Posterior vena cava (tissue), 2 donors: ENCODE data around the gene JADE2. TPM values are rescaled to one million over a fixed set of nuclear protein-coding genes. Genes with fewer than 3 reads are reported as not detected.
"Not testable (repeated sequence)": the region's sequence is repeated elsewhere in the genome, so short reads cannot be mapped to it uniquely, and the experiment has no call there.

Experiments used
- DNase-seq: peaks from one replicate; pipeline ENCODE4 v3.0.0-alpha.2; 2020; ENCODE audit warnings: low spot score
- intact Hi-C, 2 donors: fragments of 100-400 bp; cut with DNase I; formaldehyde crosslinking; loops; one replicate each; pipeline versions ENCODE4 v1.14.1 to v1.14.2; 2022 to 2023
- total RNA-seq, 2 donors: library from RNA; stranded (reverse); fragmentation: NEBNext Ultra II Directional; extraction: Animal tissue kit (Norgen Biotek cat#: 25700); gene quantifications; one replicate each; pipeline ENCODE4 v1.2.1, GENCODE V29; 2021
- donor health status: DM: yes; HTN: yes; CAD: no.
- donor health status: DM: yes; HTN: yes; CAD: no.

JADE2 gene
- total RNA-seq, 2 donors from 2014 or later = 38.4 to 41.1 TPM

DNA sequence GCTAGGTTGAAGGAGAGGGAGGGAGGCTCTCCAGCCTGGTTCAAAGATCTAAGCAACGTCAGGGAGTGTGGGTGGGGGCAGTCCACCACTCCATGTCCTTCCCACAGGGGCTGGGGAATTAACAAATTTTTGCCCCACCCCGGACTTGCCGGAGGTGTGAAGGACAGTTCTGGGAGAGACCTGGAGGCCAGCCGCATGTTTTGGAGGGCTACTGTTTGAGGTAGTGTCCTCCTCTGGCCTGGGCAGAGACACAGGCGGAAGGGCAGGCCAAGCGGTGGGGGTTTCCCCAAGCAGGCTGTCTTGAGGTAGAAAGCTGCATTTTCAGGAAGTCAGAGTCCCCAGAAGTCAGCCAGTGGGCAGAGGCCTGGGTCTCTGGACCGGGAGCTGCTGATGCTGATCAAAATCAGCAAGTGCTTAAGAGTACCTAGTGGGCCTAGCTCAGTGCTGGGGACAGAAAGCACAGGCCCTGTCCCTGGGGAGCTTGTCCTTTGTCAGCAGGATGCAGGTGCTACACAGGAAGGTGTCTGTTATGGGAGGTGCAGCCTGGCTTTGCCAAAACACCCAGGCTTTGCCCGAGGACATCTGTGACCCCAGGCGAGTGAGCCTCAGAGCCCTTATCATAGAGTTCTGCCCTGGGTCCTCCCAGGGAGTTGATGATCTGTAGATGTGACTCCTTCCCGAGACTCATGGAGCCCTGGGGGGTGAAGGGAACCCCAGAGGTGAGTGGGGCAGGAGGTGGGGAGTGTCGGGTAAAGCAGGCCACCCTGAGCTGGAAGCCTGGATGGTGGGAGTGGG is 18.5 kb downstream of the JADE2 start:
- DNase-seq = peak; percentile 68
- intact Hi-C loops = no loop called here

DNA sequence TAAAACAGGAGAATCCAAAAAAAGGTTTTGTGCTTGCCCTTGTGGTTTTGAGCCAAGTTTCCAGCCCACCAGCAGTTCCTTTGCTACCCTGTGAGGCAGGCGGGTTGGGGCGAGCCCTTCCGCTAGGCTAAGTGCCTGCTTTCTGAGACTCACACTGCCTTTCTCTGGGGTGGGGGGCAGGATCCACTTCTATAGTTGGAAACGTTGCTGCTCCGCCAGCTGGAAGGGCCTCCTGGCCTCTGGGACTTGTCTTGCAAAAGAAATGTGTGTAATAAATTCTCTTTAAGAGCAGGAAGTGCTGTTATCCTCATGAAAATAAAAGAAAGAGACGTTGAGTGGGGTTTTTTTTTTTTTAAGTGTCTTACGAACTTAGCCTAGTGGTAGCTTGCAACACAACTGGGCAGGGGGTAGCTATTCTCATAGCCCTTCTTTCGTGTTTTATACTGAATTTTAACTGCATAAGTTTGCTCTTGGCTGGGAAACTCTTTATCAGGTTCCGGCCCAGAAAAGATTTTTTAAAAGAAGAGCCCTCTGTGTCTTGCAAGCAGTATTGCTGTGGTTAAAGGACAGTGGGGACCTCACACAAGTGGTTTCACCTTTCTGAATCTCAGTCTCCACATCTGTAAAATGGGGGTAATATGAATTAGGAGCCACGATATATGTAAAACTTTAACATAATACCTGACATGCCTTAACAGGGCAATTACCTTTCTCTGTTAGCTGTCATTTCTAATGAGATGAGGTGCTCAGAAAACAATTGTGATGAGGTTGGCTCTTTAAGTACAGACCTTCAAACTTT is 19.8 kb downstream of the JADE2 start:
- peak; percentile 93 for DNase-seq
- intact Hi-C loops = no loop called here

DNA sequence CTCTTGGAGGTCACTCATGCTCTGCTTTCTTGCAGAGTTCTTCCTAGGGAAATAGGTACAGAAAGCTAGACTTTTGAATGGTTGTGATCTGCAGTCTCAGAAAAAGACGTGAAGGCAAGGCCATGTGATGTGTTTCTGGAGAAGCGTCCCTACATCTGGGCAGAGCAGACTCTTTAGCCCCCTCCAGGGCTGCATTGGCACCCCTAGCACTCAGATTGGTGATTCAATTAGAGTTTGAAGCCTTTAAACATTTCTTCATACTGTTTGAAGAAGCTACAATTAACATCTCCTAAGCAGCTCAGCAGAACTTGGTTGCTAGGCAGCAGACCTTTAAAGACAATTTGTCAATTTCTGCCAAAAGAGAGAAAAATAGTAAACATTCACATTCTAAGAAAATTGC is 21.6 kb downstream of the JADE2 start:
- no peak for DNase-seq
- intact Hi-C loops = no loop called here

- DNase-seq = peak; percentile 81
- intact Hi-C loops = no loop called here
Observed at GRCh38 chr5:134547579-134547978, 22.1 kb downstream of the JADE2 start.

DNA sequence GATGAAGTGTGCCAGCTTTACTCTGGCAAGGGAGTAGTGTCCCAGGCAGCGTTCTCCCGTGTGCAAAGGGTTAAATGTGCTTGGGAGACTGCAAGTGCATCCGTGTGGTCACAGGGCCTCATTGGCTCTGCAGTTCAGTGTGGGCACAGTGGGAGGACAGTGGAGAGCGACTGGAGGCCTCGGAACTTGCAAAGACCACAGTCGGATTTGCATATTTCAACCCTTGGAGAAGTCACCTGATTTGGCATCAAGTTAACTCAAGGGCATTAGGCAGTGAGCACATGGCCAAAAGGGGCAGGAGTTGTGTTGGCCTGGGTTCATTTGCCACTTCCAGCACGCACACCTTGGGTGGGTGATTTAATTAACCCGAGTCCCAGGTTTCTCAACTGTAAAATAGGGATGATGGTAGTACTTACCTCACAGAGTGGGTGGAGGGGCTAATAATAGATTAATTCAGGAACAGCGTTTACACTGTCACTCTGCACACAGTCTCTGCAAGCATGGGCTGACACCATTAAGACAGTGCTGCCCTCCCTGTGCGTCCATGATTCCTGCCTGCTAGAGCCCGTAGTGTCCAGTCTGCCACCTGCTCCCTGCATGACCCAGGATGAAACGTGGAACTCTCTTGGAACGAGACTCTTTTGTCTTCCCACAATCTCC is 22.7 kb downstream of the JADE2 start:
- intact Hi-C loops = no loop called here
- DNase-seq = no peak

GRCh38 chr5:134549714-134550113 is 24.2 kb downstream of the JADE2 start:
- peak; percentile 85 for DNase-seq
- intact Hi-C loops = no loop called here

DNA sequence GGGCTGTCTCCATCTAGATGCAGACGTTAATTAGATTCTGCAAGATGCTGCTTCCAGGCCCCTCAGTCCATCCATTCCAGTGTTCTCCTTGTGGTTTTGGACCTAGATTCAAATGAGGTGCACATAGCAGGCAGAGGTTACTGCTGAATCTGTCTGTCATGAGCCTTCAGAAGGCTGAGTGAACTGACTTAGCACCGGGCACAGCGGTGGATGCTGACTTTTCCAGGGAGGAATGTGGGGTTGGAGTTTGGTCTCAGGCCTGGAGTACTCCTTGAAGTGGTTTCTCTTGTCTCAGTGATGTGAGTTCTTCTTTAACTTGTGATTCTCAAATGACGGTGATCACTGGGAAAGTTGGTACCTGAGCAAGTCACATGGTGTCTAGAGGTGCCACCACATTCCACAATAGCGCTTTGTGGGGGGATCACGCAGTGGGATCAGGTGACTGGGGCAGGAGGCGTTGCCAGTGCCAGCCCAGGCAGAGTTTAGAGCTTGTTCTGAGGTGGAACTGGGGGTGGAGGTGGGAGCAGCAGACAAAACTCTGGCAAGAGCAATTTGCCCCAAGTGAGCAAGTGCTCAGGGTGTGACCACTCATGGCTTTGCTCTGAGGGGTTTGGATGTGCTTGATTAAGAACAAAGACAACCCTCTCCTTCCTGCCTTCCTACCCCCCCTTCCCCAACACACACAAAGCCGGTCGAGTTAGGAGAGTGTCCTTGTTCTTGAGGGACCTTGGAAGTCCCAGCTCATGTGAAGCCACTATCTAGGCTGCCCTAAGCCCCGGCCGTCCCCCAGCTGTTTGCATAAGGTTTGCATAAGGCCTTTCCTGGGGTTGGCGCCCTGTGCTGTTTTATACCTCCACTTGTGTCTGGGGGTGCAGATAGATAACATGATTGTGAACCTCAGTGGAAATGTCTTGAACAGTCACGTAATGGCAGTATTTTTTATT is 25.1 kb downstream of the JADE2 start:
- DNase-seq = peak; percentile 77
- intact Hi-C loops = no loop called here

- intact Hi-C loops = no loop called here
- peak; percentile 74 for DNase-seq
Observed at GRCh38 chr5:134551901-134552300, 26.4 kb downstream of the JADE2 start.

DNA sequence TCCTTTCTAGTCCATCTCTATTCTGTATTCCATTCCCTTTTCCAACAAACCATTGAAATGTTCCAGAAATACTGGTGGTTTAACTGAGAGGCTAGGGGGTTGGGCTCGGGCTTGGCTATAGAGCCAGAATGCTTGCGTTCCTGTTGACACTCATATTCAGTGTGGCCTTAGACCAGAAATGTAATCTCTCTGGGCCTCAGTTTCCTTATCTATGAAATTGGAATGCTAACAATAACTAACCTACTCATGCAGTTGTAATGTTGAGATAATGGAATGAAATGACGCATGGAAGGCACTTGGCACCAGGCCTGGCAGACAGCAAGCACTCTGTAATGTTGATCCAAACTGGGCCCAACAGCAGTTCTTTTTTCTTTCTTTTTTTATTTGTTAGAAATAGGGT is 26.8 kb downstream of the JADE2 start:
- peak; percentile 95 for DNase-seq

DNA sequence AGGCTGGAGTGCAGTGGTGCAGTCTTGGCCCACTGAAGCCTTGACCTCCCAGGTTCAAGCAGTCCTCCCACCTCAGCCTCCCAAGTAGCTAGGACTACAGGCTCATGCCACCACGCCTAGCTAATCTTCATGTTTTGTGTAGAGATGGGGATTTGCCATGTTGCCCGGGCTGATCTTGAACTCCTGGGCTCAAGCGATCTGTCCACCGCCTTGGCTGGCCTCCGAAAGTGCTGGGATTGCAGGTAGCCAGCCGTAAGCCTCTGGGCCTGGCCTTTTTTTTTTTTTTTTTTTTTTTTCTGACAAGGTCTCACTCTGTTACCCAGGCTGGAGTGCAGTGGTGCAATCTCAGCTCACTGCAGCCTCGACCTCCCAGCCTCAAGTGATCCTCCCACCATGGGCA is 27.2 kb downstream of the JADE2 start:
- peak; percentile 77 for DNase-seq
- intact Hi-C loops = not testable (repeated sequence)

More for the DNA sequence above, 26.8 kb downstream of the JADE2 start:
- intact Hi-C loops = no loop called here

DNA sequence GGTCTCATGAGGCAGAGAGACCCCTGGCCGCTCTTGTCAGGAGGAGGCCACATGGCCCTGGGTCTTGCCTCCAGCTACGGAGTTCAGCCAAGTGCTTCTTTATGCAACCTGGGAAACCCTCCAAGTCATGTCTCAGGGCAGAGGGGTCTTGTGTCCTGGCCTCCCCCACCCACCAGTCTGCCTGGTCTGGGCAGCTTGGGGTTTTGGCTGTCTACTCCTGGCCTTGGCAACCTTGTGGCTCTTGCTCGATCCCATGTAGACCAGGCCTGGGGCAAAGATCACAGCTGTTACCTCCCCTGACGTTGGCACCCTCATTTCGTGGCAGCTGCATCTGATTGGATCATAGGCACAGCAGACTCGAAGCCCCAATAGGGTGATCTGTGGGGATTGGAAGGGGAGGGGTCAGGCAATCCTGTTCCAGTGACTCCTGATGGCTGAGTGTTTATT is 28.4 kb downstream of the JADE2 start:
- peak; percentile 79 for DNase-seq
- intact Hi-C loops = no loop called here

DNA sequence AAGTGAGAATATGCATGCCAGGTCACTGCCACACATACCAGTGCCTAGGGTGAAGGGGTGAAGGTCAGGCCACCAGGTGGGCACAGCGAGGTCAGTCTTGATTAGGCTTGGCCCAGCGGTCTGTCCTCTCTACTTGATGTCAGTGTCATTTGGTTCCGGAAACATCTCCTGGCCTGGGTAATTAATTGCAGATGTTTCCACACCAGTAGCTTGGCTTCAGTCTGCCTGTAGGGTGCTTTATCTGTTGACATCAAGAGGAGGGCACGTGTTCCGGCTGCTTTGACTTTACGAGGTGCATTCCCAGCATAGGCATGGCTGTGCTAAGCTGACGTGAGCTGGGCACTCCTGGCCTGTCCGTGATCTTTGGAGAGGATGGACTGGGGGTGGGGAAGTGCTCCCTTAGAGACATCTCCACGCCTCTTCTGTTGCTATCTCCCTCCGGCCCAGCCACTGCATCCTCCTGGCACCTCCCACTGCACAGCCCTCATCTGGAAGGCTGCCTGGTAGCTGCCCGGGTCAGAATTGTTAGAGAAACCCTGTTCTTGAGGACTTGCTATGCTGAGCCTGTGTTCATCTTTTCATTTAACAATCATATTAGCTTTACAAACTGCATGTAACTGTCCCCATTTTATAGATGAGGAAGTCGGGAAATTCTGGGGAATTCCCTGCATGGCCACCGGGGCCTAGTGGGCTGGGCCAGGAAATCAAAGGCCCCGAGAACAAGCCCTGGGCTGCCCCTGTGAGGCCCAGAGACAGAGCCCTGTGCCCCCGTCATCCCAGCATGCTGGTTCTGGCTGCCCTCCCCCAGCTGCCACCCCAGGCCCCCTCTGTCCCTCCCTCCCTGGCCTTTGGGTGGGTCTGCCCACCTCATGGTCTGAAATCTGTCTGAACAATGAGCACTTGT is 29.1 kb downstream of the JADE2 start:
- peak; percentile 85 for DNase-seq
- intact Hi-C loops = no loop called here

DNA sequence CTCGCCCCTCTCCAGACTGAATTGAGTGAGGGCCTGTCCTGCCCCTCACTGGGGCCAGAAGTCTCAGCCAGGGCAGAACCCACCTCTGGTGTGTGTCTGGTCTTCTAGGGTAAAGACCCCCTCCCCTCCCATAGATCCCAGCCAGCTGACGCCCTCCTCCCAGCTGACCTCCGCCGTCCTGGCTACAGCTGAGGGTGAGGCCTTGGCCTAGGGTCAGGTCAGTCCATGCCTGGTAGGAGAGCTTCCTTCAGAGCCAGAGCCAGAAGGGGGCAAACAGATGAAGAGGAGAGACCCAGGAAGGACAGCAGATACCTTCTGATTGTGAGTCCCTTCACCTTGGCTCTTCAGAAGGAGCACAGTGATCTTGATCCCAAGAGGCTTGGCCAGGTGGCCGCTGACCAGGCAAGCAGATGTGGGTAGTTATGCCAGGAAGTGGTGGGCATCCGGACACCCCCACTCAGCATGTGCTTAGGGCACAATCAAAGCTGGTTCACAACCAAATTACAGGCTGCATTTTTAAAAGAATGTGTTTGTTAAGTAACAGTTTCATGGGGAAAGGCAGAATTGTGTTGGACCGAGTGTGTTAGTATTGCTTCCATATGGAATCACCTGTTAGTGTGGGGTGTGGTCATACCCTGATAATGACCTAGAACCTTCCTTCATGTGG is 29.9 kb downstream of the JADE2 start:
- intact Hi-C loops = no loop called here
- DNase-seq = peak; percentile 76

DNA sequence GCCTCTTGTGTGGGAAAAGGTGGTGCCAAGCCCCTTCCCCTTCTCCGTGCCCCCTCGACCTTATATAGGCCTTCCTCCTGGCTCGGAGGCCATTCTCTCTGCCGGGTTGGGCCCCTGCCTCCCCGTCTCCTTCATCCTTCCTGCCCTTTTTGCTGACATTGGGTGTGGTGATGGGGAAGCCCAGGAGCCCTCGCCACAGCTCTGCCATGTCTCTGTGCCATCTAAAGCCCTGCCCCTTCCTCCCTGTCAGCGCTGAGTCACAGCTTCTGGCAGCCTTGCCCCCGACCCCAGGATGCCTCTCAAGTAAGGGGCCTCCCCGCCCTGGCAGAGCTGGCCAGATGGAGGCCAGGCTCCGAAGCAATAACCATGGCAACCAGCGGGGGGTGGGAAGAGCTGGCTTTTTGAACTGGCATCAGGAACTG is 30.4 kb downstream of the JADE2 start:
- peak; percentile 92 for DNase-seq
- intact Hi-C loops = no loop called here

DNA sequence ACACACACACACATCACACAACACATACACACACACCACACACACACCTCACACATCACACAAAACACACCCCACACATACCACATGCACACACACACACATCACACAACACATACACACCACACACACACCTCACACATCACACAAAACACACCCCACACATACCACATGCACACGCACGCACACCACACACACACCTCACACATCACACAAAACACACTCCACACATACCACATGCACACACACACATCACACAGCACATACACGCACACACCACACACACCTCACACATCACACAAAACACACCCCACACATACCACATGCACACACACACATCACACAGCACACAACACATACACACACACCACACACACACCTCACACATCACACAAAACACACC is 31.1 kb downstream of the JADE2 start:
- DNase-seq, intact Hi-C loops: not testable (repeated sequence)

DNA sequence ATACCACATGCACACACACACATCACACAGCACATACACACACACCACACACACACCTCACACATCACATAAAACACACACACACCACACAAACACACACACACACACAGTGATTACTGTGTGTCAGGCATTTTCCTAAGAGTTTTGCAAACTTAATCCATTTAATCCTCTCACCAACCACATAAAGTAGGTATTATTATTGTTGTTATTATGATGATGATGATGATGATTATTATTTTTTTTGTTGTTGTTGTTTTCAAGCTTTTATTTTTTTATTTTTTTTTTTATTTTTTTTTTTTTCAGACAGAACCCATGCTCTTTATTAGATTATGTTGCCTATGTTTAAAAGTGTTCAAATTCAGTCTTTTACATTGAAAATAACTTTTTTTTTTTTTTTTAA is 31.5 kb downstream of the JADE2 start:
- no peak for DNase-seq
- intact Hi-C loops = no loop called here

- no peak for DNase-seq
- intact Hi-C loops = no loop called here
Observed at GRCh38 chr5:134559672-134560071, 34.2 kb downstream of the JADE2 start.
